Stimulated activated naive B cell treated with anti-CD40 and anti-IgM and Interleukin-4, amounts not matched to agents 10 μg/mL and 1 μg/mL and 100 μg/mL, for 72 hours (primary cell): Measurements from ENCODE around the gene CDC34.

Experiments used
- ATAC-seq, 2 donors: fragments of 150-1000 bp; cut with Tn5 transposase; replicated peaks; 2 replicates each; pipeline ENCODE4 v1.10.0; 2021; ENCODE audit warnings: moderate library complexity in 1 of 2
- DNase-seq: peaks from one replicate; pipeline ENCODE4 v3.0.0; 2021
- H3K27ac Mint-ChIP-seq: one replicate; pipeline ENCODE4 v1.8.0; 2022; ENCODE audit warnings: mild to moderate bottlenecking, mixed read lengths
- H3K27me3 Mint-ChIP-seq, 2 donors: one replicate each; pipeline ENCODE4 v1.8.0; 2022; ENCODE audit warnings: mixed read lengths in 2 of 2
- H3K36me3 Mint-ChIP-seq, 2 donors: one replicate each; pipeline ENCODE4 v1.8.0; 2022; ENCODE audit warnings: mixed read lengths in 2 of 2, mild to moderate bottlenecking in 1 of 2
- H3K4me1 Mint-ChIP-seq, 2 donors: one replicate each; pipeline ENCODE4 v1.8.0; 2022; ENCODE audit warnings: mixed read lengths in 2 of 2, mild to moderate bottlenecking in 1 of 2
- H3K4me3 Mint-ChIP-seq, 2 donors: one replicate each; pipeline ENCODE4 v1.8.0; 2022; ENCODE audit warnings: mild to moderate bottlenecking in 2 of 2, mixed read lengths in 2 of 2, moderate library complexity in 1 of 2
- H3K9me3 Mint-ChIP-seq, 2 donors: one replicate each; pipeline ENCODE4 v1.8.0; 2022; ENCODE audit warnings: mixed read lengths in 2 of 2, mild to moderate bottlenecking in 1 of 2

The CDC34 gene

DNA sequence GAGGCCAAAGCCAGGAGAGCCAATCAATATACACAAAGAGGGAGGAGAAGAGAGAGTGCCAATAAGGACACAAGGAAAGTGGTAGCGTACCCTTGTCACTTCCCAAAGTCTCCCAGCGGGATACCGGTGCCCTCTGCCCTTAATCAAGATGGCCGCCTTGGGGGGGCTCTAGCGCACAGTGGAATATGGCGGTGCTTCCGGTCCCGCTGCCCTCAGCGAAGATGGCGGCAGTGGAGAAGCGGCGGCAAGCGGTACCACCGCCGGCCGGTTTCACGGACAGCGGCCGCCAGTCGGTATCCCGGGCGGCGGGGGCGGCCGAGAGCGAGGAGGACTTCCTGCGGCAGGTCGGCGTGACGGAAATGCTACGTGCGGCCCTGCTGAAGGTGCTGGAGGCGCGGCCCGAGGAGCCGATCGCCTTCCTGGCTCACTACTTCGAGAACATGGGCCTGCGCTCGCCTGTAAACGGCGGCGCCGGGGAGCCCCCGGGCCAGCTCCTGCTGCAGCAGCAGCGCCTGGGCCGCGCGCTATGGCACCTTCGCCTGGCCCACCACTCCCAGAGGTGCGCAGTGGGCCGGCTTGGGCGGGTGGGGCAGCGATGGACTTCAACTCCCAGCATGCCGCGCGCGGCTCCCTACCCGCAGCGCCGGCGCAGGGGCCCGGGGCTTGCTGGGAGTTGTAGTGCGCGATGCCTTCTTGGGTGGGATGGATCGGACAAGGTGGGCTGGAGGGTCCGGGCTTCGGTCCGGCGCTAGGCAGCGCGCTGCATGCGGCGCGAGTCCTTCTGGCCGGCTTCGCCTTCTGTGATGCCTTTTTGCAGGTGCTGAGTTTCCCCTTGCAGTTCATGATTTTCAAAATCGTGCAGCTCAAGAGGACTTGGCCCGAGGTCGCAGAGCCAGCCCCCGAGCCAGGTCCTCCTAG is 24.0 kb upstream of the CDC34 start, which contains the start of gene TPGS1:
TSS of gene TPGS1 (plus strand) at position 212 of the 918 bp plus-strand sequence. CDS start at position 222, 10 bp downstream.
- H3K4me3 Mint-ChIP-seq: peak within 1 kb of the TSS; percentile 85 to 90
- peak within 1 kb of the TSS; percentile 98 for H3K27ac Mint-ChIP-seq
- H3K9me3 Mint-ChIP-seq: peaks cover 0 to under 1% of the 10 kb centered on the region in 2 donors
- peaks cover 38 to 52% of the 10 kb centered on the region in 2 donors for H3K4me1 Mint-ChIP-seq
- H3K27me3 Mint-ChIP-seq: no peaks in the 10 kb centered on the region
- DNase-seq: peak; percentile 63
- peak; percentile 66 for ATAC-seq
- peaks cover 12 to 22% of the 10 kb centered on the region in 2 donors for H3K36me3 Mint-ChIP-seq

DNA sequence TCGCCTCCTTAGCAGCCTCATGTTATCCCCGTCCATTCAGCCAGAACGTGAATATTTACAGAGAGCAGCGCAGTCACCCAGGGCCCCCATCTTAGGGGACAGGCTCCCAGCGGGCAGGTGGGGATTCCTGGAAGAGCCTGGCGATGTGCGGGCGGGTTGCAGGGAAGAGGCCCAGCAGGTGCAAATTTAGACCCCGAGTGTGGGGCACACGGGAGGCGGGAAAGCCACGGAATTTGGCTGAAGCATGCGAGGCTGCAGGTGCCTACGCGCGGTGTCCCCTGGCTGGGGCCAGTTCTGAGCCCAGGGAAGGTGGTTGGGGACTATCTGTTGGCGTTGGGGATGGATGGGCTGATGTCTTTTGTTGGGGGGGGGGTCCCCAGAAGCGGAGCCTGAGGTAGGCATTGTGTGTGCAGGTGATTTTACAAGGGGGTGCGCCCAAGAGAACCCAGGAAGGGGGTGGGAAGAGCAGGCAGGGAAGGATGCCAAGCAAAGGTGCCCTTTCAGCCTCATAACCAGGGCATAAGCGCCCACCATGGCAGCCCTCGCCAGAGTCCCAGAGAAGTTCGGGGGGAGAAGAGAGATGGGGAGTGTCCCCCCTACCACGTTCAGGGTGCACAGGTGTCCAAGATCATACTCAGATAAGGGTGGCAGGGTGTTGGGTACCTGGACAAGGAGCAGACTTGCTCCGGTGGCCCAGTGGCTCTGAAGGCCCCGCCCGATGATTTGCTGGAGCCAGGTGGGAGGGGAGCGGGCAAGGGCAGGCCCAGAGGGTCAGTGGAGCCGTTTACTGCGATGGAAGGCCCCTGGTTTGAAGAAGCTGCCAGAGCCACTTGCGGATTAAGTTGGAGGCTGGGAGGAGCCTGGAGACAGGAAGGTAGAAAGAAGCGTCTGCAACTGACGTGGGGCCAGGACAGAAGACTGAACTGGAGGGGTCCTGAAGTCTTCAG is 23.1 kb upstream of the CDC34 start:
- DNase-seq (no peak), ATAC-seq (no peak)
- peaks cover 12 to 21% of the 10 kb centered on the region in 2 donors for H3K36me3 Mint-ChIP-seq
- peak overlapping the region; percentile 98 for H3K27ac Mint-ChIP-seq
- peaks cover 36 to 46% of the 10 kb centered on the region in 2 donors for H3K4me1 Mint-ChIP-seq
- no peaks in the 10 kb centered on the region for H3K27me3 Mint-ChIP-seq
- H3K4me3 Mint-ChIP-seq: peak overlapping the region; percentile 85 to 90
- no peaks in the 10 kb centered on the region for H3K9me3 Mint-ChIP-seq

DNA sequence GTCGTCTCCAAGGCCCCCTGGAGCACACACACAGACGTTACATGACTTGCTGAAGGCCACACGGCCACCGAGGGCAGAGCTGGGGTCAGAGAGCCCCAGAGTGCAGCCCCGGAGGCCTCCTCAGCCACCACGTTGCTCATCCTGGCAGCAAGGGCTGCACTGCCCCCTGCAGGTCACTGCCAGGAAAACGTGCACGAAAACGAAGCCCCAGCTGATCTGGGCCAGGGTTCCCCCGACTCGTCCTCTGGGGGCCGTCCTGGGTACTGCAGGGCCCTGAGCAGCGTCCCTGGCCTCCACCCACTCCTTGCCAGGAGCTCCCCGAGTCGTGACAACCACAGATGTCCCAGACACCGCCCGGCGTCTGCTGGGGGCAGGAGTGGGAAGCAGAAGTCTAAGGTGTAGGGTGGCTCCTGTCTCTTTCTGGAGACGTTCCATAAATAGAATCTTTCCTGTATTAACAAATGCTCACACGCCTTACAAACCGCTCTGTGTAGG is 20.9 kb upstream of the CDC34 start:
- Mint-ChIP-seq H3K4me1 (peaks cover 35 to 41% of the 10 kb centered on the region in 2 donors), H3K4me3 (peak overlapping the region; percentile 79 to 93), H3K27me3 (no peaks in the 10 kb centered on the region), H3K27ac (peak overlapping the region; percentile 97), H3K9me3 (no peaks in the 10 kb centered on the region), H3K36me3 (peaks cover 12 to 27% of the 10 kb centered on the region in 2 donors)
- ATAC-seq: peak; percentile 47 to 51
- peak; percentile 91 for DNase-seq

DNA sequence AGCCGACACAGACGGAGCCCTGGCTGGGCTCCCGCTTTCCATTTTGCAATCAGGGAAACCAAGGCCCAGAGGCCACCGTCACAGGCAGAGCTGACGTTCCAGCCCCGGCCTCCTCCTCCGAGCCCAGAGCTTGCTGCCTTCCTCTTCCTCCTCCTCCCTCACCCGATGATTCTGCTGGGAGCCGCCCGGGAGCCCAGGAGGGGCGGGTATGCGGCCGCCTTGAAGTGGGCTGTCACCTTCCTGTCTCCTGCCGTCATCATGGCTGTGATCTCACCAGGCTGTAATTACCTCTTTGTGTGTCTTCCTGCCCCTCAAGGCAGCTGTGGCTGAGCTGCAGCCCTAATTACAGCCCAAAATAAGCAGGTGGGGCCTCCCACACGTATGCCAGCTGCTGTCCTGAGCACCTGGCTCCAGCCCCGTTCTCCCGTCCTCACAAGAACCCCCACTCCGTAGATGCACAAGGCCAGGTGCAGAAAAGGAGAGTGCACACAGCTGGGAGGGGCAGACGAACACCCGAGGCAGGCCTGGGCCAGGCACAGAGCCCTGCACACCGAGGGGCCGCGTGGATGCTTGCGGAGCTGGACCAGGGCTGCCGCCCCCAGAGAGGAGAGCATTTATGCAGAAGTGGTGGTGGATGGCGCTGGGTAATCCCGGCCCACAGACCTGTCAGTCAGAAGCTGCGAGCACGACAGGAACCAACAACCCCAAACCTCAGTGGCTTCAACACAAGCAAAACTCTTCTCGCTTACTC is 20.3 kb upstream of the CDC34 start:
- no peaks in the 10 kb centered on the region for H3K27me3 Mint-ChIP-seq
- peaks cover 35 to 38% of the 10 kb centered on the region in 2 donors for H3K4me1 Mint-ChIP-seq
- ATAC-seq: peak; percentile 29 to 34

DNA sequence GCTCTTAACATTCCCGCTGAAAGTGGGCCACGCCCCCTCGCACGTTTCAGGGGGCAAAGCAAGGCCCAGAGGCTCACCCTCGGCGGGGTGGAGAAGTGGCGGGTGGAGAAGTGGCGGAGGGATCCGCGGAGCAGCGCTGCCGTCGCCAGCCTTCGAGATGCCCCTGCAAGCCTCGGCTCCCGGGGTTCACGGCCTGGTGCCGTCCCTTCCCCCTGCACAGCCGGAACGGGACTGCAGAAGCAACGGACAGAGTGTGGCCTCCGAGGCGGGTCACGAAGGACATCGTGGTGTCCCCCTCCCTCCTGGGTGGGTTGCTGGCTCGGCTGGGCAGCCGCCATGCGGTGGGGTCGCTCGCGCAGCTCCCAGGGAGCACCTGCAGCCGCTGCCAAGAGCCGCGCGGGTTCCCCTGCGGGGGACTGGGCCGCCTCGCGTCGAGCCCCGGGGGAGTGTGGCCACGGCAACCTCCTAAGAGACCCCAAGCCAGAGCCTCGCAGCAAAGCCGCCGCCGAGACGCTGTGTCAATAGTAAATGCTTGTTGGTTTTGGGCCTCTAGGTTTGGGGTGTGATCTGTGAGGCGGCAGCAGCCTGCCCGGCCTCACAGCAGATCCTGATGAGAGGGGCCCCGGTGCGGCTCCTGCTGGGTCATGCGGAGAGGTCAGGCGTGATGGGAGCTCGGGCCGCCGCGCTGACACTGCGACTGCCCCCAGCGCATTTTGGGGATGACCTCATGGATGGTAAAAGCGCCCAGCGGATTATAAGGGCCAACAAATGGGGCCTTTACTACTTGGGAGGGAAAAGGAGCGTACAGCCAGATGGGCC is 18.8 kb upstream of the CDC34 start:
- peaks cover 38 to 39% of the 10 kb centered on the region in 2 donors for H3K4me1 Mint-ChIP-seq
- H3K9me3 Mint-ChIP-seq: no peaks in the 10 kb centered on the region
- ATAC-seq (no peak), DNase-seq (no peak)
- peak overlapping the region; percentile 62 for H3K27ac Mint-ChIP-seq
- no peaks in the 10 kb centered on the region for H3K27me3 Mint-ChIP-seq
- no peak overlapping the region for H3K4me3 Mint-ChIP-seq
- peaks cover 12 to 27% of the 10 kb centered on the region in 2 donors for H3K36me3 Mint-ChIP-seq

More for the DNA sequence above, 20.3 kb upstream of the CDC34 start:
- H3K27ac Mint-ChIP-seq: peak overlapping the region; percentile 97
- peak; percentile 71 for DNase-seq
- H3K4me3 Mint-ChIP-seq: peak overlapping the region; percentile 79 to 93
- no peaks in the 10 kb centered on the region for H3K9me3 Mint-ChIP-seq
- peaks cover 12 to 27% of the 10 kb centered on the region in 2 donors for H3K36me3 Mint-ChIP-seq

DNA sequence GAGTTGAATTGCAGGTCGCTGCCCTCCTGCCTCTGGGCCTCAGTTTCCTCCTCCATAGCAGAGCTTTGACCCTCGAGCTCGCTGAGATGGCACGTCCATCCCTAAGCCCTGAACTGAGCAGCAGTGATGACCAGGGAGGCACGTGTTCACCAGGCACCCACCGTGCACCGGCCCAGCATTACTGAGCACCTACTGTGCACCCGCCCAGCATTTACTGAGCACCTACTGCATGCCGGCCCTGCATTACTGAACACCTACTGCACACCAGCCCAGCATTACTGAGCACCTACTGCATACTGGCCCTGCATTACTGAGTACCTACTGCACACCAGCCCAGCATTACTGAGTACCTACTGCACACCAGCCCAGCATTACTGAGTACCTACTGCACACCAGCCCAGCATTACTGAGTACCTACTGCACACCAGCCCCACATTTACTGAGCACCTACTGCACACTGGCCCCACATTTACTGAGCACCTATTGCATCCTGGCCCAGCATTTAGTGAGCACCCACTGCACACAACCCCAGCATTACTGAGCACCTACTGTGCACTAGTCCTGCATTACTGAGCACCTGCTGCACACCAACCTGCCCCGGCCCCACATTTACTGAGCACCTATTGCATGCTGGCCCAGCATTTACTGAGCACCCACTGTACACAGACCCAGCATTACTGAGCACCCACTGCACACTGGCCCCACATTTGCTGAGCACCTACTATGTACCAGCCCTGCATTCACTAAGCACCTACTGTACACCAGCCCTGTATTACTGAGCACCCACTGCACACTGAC is 18.0 kb upstream of the CDC34 start:
- Mint-ChIP-seq H3K27me3 (no peaks in the 10 kb centered on the region), H3K9me3 (no peaks in the 10 kb centered on the region), H3K27ac (no peak overlapping the region), H3K4me3 (no peak overlapping the region), H3K4me1 (peaks cover 30 to 31% of the 10 kb centered on the region in 2 donors), H3K36me3 (peaks cover 10 to 20% of the 10 kb centered on the region in 2 donors)
- DNase-seq (no peak), ATAC-seq (no peak)

DNA sequence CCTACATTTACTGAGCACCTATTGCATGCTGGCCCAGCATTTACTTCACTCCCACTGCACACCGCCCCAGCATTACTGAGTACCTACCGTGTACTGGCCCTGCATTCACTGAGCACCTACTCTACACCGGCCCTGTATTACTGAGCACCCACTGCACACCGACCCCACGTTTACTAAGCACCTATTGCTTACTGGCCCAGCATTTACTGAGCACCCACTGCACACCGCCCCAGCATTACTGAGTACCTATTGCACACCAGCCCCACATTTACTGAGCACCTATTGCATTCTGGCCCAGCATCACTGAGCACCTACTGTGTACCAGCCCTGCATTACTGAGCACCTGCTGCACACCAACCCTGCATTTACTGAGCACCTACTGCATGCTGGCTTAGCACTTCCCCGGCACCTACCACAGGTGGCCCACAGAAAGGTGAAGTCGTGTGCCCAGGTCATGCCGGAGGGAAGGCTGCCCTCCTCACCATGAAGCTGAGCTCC is 17.3 kb upstream of the CDC34 start:
- H3K9me3 Mint-ChIP-seq: no peaks in the 10 kb centered on the region
- ATAC-seq (no peak), DNase-seq (no peak)
- peaks cover 25% of the 10 kb centered on the region in 2 donors for H3K4me1 Mint-ChIP-seq
- H3K27me3 Mint-ChIP-seq: no peaks in the 10 kb centered on the region
- H3K27ac Mint-ChIP-seq: no peak overlapping the region
- no peak overlapping the region for H3K4me3 Mint-ChIP-seq
- H3K36me3 Mint-ChIP-seq: peaks cover 6 to 14% of the 10 kb centered on the region in 2 donors

DNA sequence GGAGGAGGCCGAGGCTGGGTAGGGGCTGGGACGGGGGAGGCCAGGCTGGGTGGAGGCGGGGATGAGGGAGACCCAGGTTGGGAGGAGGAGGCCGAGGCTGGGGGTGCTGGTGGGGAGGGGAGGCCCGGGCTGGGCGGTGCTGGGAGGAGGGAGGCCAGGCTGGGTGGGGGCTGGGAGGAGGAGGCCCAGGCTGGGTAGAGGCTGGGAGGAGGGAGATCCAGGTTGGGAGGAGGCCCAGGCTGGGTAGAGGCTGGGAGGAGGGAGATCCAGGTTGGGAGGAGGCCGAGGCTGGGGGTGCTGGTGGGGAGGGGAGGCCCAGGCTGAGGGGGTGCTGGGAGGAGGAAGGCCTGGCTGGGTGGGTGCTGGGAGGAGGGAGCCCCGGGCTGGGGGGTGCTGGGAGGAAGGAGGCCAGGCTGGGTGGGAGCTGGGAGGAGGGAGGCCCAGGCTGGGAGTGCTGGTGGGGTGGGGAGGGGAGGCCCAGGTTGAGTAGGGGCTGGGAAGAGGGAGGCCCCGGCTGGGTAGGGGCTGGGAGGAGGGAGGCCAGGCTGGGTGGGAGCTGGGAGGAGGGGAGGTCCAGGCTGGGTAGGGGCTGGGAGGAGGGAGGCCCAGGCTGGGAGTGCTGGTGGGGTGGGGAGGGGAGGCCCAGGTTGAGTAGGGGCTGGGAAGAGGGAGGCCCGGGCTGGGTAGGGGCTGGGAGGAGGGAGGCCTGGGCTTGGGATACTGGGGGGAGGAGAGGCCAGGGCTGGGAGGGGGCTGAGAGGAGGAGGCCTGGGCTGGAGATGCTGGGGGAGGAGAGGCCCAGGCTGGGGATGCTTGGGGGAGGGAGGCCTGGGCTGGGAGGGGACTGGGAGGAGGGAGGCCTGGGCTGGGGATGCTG is 13.6 kb upstream of the CDC34 start:
- Mint-ChIP-seq H3K27me3 (peaks cover 0 to 5% of the 10 kb centered on the region in 2 donors), H3K4me3 (no peak overlapping the region), H3K36me3 (peaks cover 3 to 15% of the 10 kb centered on the region in 2 donors), H3K4me1 (peaks cover 5 to 6% of the 10 kb centered on the region in 2 donors), H3K9me3 (peaks cover 0 to 2% of the 10 kb centered on the region in 2 donors), H3K27ac (no peak overlapping the region)
- no peak for ATAC-seq
- no peak for DNase-seq

DNA sequence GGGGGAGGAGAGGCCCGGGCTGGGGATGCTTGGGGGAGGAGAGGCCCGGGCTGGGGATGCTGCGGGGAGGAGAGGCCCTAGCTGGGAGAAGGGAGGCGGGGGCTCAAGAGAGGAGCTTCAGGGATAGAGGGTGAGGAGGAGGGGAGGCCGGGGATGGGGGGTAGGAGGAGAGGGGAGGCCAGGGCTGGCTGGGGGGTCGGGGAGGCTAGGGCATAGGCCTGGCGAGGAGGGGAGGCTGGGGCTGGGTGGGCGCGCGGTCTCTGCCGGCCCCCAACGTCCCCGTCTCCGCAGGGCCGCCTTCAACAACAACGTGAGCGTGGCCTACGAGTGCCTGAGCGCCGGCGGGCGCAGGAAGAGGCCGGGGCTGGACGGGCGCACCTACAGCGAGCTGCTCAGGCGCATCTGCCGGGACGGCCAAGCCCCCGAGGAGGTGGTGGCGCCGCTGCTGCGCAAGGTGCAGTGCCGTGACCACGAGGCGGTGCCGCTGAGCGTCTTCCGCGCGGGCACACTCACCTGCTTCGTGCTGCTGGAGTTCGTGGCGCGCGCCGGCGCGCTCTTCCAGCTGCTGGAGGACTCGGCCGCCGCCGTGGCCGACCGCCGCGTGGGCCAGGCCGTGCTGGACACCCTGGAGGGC is 12.8 kb upstream of the CDC34 start:
- Mint-ChIP-seq H3K27me3 (peaks cover 0 to 5% of the 10 kb centered on the region in 2 donors), H3K27ac (no peak overlapping the region), H3K36me3 (peaks cover 3 to 15% of the 10 kb centered on the region in 2 donors), H3K4me3 (no peak overlapping the region), H3K4me1 (peaks cover 5 to 6% of the 10 kb centered on the region in 2 donors), H3K9me3 (peaks cover 0 to 2% of the 10 kb centered on the region in 2 donors)
- peak; percentile 59 to 69 for ATAC-seq
- no peak for DNase-seq

DNA sequence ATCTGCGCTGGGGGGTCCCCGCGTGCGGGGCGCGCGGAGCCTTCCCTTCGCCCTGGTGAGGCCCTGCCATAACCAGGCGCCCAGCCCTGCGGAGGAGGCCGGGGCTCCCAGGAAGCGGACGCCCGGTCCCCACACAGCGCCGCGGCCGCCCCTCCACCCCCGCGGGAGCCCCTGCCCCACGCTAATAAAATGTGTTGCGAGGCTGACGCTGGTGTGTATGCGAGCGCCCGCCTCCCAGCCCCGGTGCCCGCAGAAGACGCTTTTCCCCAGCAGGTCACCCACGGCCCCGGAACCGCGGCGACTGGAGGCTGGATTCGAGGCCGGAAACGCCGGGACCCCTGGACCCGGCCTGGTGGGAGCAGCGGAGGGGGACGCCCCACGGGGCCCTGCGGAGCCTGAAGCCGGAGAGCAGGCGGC is 12.1 kb upstream of the CDC34 start:
- Mint-ChIP-seq H3K4me1 (peaks cover 3 to 5% of the 10 kb centered on the region in 2 donors), H3K9me3 (peaks cover 0 to 2% of the 10 kb centered on the region in 2 donors), H3K27me3 (peaks cover 0 to 5% of the 10 kb centered on the region in 2 donors), H3K4me3 (no peak overlapping the region), H3K27ac (no peak overlapping the region), H3K36me3 (peaks cover 3 to 9% of the 10 kb centered on the region in 2 donors)
- no peak for ATAC-seq
- no peak for DNase-seq

DNA sequence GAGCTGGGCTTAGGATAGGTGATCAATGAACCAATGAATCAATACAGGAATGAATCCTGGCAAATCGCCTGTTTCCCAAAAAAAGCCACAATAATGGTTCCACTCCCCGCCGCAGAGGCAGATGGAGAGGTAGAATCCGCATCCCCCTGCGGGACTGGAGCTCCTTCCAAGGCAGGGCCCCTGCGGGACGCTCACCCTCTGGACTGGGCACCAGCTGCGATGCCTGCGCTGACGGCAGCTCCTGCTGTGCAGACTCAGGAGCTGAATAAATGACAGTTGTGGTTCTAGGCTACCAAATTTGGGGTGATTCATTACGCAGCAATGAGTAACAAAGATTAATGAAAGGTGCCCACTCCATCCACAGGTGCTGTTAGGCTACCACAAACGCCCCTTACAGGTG is 8.8 kb upstream of the CDC34 start:
- Mint-ChIP-seq H3K27me3 (peaks cover 11 to 18% of the 10 kb centered on the region in 2 donors), H3K4me3 (no peak overlapping the region), H3K36me3 (peaks cover 3 to 9% of the 10 kb centered on the region in 2 donors), H3K9me3 (peaks cover 0 to 2% of the 10 kb centered on the region in 2 donors), H3K4me1 (peaks cover 0 to 2% of the 10 kb centered on the region in 2 donors), H3K27ac (no peak overlapping the region)
- ATAC-seq (no peak), DNase-seq (no peak)
